ENCODE measurements around the gene TMEM190. TPM values are rescaled to one million over a fixed set of nuclear protein-coding genes. Genes with fewer than 3 reads are reported as not detected.
"Not testable (repeated sequence)": the region's sequence is repeated elsewhere in the genome, so short reads cannot be mapped to it uniquely, and the experiment has no call there.

TMEM190 gene
- total RNA-seq, 1 donor from 2014 or later = not detected

DNA sequence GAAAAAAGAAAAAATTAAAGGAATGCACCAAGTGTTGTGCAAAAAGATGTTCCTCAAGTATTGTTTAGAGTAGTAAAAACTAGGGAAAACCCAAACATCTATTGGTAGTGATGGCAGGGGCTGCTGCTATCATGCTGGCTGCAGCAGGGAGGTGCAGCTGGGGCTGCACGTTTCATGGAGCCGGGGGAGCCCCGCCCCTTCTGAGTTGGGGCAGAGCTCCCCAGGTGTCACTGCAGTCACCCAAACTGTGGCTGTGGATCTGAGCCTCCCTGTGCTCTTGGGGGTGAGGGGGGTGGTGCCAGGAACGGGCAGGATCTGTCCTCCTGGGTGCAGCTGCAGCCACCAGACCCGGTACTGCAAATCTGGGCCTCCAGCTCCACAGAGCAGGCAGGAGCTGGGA lies 42.5 kb downstream of the TMEM190 start:
- ATAC-seq (ENCODE audit: low read depth) (no peak), DNase-seq (no peak)
- ChIA-PET POLR2A (interaction anchor here (0.9 kb wide), 1 partner anchor 11 kb away, joined by 3 read pairs; the partner anchor contains the start of gene UBE2S), CTCF (interaction anchor here (1.3 to 3.7 kb wide), 2 partner anchors 165 to 279 kb away, joined by 4 to 37 read pairs; no protein-coding TSS in a partner anchor)
- intact Hi-C loops (cut with micrococcal nuclease) = loop anchor here (1.0 to 5.0 kb wide), 3 partner anchors 119 to 332 kb away; no protein-coding TSS in a partner anchor
- Mint-ChIP-seq H3K27me3 (peaks cover 26% of the 10 kb centered on the region), H3K4me1 (peaks cover 3% of the 10 kb centered on the region), H3K4me3 (no peak overlapping the region), H3K36me3 (ENCODE audit: low read depth) (no peaks in the 10 kb centered on the region), H3K27ac (no peak overlapping the region), H3K9me3 (no peaks in the 10 kb centered on the region)
- no peak for TF ChIP-seq CTCF (IDR thresholded peaks at IDR 0.05)

GRCh38 chr19:55419624-55420236 lies 43.1 kb downstream of the TMEM190 start:
- ChIA-PET CTCF (interaction anchor here (1.3 to 3.7 kb wide), 2 partner anchors 165 to 279 kb away, joined by 4 to 37 read pairs; no protein-coding TSS in a partner anchor), POLR2A (interaction anchor here (0.9 kb wide), 1 partner anchor 12 kb away, joined by 3 read pairs; the partner anchor contains the start of gene UBE2S)
- Mint-ChIP-seq H3K9me3 (no peaks in the 10 kb centered on the region), H3K27ac (no peak overlapping the region), H3K36me3 (ENCODE audit: low read depth) (no peaks in the 10 kb centered on the region), H3K4me1 (peaks cover 3% of the 10 kb centered on the region), H3K4me3 (no peak overlapping the region), H3K27me3 (peaks cover 26% of the 10 kb centered on the region)
- no peak for TF ChIP-seq CTCF (IDR thresholded peaks at IDR 0.05)
- intact Hi-C loops (cut with micrococcal nuclease) = loop anchor here (1.0 to 5.0 kb wide), 3 partner anchors 119 to 333 kb away; no protein-coding TSS in a partner anchor
- no peak for DNase-seq
- no peak for ATAC-seq (ENCODE audit: low read depth)

- H3K27ac Mint-ChIP-seq; H3K4me1 Mint-ChIP-seq; ATAC-seq (ENCODE audit: low read depth); H3K4me3 Mint-ChIP-seq; DNase-seq; H3K9me3 Mint-ChIP-seq; H3K36me3 Mint-ChIP-seq (ENCODE audit: low read depth); intact Hi-C loops (cut with micrococcal nuclease): not testable (repeated sequence)
- ChIA-PET POLR2A (interaction anchor here (0.6 kb wide), 1 partner anchor 27 kb away, joined by 3 read pairs; no protein-coding TSS in a partner anchor), CTCF (interaction anchor here (0.8 kb wide), 1 partner anchor 119 kb away, joined by 4 read pairs; no protein-coding TSS in a partner anchor)
- H3K27me3 Mint-ChIP-seq = peaks cover 28% of the 10 kb centered on the region
Measured at GRCh38 chr19:55421281-55421680, 44.7 kb downstream of the TMEM190 start.

- H3K27me3 Mint-ChIP-seq = peaks cover 25% of the 10 kb centered on the region
- H3K9me3 Mint-ChIP-seq = no peaks in the 10 kb centered on the region
- POLR2A ChIA-PET = no interaction called here
- no peak overlapping the region for H3K27ac Mint-ChIP-seq
- no peak overlapping the region for H3K4me3 Mint-ChIP-seq
- DNase-seq (no peak), ATAC-seq (ENCODE audit: low read depth) (no peak)
- H3K36me3 Mint-ChIP-seq (ENCODE audit: low read depth) = no peaks in the 10 kb centered on the region
- intact Hi-C loops (cut with micrococcal nuclease) = no loop called here
- CTCF ChIA-PET = no interaction called here
- H3K4me1 Mint-ChIP-seq = no peaks in the 10 kb centered on the region
- TF ChIP-seq CTCF (IDR thresholded peaks at IDR 0.05) = no peak
Measured at GRCh38 chr19:55423225-55424005, 46.8 kb downstream of the TMEM190 start.

DNA sequence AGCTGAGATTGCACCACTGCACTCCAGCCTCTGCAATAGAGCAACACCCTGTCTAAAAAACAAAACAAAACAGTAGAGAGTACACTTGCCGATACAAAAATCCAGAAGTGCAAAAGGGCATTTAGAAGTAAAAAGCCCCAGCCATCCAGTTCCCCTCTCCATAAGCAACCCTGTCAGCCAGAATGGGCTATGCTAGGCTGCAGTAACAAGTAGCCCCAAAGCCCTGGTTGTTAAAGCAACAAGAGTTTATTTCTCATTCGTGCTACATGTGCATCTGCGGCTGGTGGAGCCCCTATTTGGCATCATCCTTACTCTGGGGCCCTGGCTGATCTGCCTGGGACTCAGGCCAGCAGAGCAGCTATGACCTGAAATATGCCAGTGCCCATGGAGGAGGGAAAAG lies 47.9 kb downstream of the TMEM190 start:
- Mint-ChIP-seq H3K27ac (no peak overlapping the region), H3K4me1 (no peaks in the 10 kb centered on the region), H3K36me3 (ENCODE audit: low read depth) (no peaks in the 10 kb centered on the region), H3K4me3 (no peak overlapping the region), H3K9me3 (no peaks in the 10 kb centered on the region), H3K27me3 (peaks cover 32% of the 10 kb centered on the region)
- no peak for TF ChIP-seq CTCF (IDR thresholded peaks at IDR 0.05)
- ChIA-PET CTCF (no interaction called here), POLR2A (no interaction called here)
- intact Hi-C loops (cut with micrococcal nuclease) = no loop called here
- no peak for DNase-seq
- no peak for ATAC-seq (ENCODE audit: low read depth)

Measured in activated B cell treated with CpG ODN at 0.5 μM for 24 hours (primary cell).